NCI-H748 treated with DMSO at 0.1 percent for 48 hours (cell line): ENCODE results near the gene SERF2.
A peak's percentile ranks its signal among the peaks of the same experiment; 100 is the strongest.
"Not testable (repeated sequence)": the region's sequence is repeated elsewhere in the genome, so short reads cannot be mapped to it uniquely, and the experiment has no call there.

Source experiments
- DNase-seq: peaks from one replicate; lab custom pipeline; 2025; lab: John Stamatoyannopoulos, UW

The SERF2 gene

DNA sequence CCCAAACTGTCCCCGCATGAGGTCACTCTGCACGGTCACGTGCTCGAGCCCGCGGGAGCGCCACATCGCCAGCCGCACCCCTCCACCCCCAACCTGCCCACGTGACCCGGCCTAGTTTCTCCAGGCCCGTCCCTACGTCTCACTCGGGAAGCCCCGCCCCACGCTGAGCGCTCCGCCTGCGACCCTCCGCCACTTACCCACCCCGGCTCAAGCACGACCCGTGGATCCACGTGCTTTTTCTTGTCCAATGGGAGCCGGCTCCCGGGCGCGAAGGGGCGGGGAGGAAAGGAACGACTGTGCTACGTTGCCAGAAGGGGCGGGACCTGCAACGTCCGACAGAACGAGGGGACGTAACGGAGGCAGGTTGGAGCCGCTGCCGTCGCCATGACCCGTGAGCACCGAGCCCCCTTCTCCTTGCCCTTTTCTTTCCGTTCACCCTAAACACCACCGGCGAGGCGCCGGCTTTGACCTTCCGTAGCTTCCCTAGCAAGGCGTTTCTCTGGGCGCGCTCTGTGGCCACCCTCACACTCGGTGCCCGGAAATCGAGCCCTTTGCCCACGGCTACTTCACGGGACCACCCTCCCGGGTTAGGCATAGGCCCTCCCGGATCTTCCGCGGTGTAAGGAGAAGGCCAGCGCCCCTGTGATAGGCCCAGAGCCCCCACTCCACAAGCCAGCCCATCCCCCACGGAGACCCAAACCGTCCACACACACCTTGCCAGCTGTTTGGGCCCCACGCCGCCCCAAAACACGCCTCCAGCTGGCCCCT, at the start of gene SERF2:
SERF2 (plus strand) TSS at position 328 of the 768 bp plus-strand sequence; CDS start at position 385, 57 bp downstream.
- DNase-seq = peak; percentile 83

DNA sequence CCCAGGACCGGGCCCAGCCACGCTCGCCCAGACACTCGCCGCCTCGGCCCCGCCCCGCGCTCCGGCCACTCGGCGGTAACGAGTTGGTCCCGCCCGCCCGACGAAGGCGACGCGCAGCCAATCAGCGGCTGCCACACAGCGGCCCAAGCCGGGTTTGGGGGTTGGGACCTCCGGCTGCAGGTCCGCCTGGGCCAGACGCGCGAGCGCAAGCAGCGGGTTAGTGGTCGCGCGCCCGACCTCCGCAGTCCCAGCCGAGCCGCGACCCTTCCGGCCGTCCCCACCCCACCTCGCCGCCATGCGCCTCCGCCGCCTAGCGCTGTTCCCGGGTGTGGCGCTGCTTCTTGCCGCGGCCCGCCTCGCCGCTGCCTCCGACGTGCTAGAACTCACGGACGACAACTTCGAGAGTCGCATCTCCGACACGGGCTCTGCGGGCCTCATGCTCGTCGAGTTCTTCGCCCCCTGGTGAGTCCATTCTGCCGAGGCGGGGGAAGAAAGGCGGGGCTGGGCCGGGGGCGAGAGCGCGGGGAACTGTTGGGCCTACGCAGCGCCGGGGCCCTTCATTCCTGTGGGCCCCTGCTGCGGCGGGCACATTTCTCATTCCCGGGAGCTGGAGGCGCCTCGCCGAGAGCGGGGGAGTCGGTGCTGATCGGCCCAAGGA, 45.7 kb upstream of the SERF2 start, which contains the start of gene PDIA3:
PDIA3 (plus strand) TSS at position 194 of the 658 bp plus-strand sequence; CDS start at position 296, 102 bp downstream.
- peak; percentile 16 for DNase-seq

DNA sequence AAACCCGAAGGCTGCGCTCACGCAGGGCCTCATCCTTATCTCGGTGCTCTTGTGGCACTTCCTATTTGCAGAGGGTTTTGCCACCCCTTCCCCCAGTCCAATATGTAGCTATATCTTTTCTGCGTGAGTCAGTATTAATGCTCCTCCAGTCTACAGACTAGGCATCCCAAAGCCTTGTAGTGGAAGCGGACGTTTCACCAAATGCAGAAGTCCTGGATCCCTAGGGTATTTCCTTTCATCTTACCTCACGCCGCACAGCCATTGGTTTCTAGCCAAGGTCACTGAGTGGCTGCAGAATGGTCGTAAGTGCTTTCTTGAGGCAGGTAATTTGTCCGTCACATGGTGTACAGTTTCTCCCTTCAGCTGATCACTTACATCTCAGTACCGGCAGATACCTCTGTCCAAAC, 45.2 kb upstream of the SERF2 start:
- not testable (repeated sequence) for DNase-seq

DNA sequence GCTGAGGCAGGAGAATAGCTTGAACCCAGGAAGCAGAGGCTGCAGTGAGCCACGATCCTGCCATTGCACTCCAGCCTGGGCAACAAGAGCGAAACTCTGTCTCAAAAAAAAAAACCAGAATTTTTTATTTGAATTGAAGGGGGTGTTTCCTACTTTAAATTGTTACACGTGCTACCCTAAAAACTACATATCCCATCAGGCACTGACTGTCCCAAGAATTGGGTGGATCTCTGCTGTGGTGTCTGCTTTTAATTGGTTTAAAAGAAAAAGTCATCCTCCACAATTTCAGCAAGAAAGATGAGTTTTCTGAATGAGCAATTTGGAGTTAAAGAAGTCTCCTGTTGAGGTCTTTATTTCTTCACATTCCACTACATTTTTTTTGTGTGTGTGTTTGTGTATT, 43.7 kb upstream of the SERF2 start:
- no peak for DNase-seq

DNA sequence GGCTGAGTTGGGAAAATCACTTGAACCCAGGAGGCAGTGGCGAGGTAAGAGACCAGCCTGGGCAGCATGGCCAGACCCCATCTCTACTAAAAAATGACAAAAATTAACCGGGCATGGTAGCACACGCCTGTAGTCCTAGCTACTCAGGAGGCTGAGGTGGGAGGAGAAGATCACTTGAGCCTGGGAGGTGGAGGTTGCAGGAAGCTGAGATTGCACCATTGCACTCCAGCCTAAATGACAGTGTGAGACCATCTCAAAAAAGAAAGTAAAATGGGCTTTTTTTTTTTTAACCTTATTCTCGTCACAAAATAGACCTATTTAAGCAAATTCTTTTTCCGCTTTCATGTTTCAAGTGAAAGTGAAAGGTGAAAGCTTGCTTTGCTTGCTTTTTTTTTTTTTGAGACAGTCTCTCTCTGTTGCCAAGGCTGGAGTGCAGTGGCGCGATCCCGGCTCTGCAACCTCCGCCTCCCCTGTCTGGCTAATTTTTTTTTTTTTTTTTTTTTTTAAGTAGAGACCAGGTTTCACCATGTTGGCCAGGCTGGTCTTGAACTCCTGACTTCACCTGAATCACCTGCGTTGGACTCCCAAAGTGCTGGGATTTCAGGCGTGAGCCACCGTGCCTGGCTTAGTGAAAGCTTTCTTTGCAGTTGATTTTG, 42.3 kb upstream of the SERF2 start:
- DNase-seq = no peak

DNA sequence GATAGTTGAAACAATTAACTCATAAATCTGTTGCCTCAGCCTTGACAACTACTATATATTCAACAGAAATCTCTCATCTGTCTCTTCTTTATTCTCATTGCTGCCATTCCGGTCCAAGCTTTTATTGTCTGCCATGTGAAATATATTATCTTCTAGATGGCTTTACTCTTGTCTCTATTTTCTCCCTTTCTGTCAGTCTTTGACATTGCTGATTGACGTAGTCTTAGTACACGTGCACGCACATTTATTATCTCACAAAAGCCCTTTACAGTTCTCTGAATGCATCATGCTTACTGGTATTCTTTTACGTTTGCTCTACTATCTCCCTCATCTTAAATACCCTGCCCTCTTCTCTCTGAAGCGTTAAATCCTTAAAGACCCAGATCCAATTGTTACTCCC, 40.2 kb upstream of the SERF2 start:
- DNase-seq = no peak

DNA sequence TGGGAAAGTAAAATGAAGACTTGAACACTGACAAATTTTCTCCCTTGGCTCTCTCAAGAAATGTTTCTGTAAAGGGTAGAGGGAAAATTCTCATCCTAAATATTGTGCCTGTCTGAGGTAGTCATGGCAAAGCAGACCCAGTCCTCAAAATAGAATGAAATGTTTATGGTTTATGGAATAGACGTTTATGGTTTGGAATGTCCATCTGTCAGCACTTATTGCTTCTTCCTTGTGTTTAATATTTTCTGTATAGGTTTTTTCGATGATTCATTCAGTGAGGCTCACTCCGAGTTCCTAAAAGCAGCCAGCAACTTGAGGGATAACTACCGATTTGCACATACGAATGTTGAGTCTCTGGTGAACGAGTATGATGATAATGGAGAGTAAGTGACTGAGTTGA, 29.3 kb upstream of the SERF2 start:
- no peak for DNase-seq

DNA sequence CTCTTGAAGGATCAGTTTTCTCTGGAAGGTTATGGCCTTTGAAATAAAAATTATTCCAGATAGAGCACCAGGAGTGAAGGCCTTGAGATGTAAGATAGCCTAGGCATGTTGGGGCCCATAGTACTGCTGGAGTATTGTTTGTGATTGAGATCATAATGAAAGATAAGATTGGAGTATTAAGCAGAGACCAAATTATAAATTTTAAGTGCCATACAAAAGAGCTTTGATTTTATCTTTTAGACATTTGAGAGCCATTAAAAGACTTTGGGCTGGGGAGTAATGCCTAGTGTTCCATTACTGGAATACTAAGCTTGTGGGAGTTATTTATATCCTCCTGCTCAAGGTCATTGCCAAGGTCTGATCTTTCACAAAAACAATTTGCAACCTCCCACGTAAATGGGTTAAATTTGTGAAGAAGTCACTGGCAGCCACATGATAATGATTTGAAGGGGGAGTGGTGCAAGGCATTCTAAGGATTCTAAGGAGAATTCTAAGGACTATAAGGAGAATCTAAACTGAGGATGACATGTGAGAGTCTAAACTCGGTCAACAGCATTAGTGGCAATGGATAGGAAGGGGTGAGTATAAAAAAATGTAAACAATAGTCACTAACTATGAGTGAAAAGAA, 28.2 kb upstream of the SERF2 start:
- no peak for DNase-seq

DNA sequence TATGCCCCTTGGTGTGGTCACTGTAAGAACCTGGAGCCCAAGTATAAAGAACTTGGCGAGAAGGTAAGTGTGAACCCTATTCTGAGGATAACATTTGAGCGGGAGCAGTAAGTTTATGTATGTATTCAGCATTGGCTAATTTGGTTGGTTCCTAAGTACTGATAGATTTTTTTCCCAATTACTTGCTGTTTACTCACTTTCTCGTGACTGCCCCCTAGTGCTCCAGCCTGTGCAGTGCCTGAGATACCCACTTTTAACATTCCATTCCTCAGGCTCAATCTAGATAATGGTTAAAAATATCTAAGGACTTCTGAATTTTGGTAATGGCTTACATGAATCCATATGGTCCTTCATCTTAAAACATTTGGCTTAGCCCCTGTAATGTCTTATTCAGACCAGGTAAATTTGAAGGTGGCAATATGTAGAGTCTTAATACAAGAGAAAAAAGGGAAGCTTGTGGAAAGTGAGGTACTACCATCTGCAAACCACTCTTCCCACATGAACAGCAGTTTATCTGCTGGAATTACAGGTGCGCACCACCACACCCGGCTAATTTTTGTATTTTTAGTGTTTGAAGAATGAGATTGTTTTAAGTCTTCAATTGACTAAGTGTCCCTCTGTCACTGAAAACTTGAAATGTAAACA, 22.4 kb upstream of the SERF2 start:
- DNase-seq = peak; percentile 5

DNA sequence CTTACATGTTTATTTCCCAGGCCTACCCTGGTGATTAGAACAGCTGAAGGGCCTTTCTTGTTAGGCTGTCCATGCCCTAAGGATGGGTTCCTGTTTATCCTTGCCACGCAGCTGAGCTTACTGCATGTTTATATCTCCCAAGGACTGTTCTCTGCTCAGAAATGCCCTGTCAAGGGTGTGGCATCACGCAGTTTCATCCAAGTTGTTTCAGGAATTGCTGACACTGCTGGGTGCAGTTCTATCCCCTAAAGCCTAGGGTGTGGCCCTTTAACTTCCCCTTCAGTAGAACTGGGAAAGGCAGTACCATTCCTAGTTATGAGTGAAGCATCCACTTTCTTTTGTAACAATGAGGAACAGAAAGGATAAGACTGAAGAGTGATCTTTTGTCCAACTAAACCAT, 20.3 kb upstream of the SERF2 start:
- DNase-seq = no peak

DNA sequence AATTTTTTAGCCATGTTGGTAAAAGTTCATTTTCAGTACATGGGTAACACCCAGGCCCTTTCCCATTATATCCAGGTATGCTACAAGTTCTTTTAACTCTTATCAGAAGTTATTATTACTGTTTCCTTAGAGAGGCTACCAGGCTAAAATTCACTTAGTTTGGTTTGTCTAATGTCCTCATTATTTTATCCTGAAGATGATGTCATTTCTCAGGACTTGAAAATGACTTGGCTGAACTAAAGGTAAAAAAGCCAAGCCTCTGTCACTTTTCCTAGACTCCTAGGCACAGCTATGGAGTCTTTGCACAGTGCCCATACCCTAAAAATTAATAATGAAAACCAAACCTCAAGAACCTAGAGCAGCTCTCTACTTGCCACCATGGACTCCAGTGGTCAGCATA, 19.5 kb upstream of the SERF2 start:
- DNase-seq = no peak

DNA sequence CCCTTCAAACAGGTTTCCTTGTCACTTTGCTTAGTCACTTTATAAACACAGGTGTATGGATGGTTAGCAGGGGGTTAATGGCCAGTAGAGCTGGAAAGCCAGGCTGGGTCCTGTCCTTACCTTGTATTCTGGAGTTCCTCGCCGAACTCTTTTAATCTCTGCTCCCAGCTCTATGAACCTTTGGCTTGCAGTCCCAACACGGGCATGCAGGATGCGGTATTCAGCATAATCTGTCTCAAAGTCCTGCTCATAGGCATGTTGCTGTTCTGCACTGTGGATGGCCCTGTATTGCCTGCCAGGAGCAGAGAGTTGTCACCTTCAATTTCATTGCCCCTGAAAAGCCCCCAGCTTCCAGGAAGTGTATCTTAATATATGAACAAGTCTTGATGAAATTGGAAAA, 18.1 kb upstream of the SERF2 start:
- no peak for DNase-seq

DNA sequence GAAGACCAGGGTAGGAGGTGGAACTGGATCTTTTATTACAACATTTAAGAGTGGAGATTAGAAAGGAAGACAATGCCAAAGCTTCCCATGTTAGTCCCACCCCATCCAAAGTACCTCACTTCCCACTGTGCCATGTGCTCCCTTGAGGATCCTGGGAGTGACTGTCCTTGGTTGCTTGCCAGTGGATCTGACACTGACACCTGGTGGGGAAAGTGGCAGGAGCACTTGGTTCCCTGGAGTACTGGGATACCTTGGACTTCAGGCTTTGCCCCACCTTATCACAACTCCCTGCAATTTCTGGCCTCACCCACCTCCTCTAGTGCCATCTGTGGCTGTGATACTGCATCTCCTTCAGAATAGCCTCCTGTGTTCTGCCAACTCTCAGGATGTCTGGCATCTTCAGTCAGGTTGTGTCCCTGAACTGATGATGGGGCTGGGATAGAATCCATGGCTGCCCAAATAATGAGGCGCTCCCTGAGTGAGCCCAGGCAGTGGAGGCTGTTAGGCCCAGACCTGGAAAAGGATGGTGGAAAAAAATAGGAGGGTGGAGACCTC, 16.6 kb upstream of the SERF2 start:
- DNase-seq = no peak

DNA sequence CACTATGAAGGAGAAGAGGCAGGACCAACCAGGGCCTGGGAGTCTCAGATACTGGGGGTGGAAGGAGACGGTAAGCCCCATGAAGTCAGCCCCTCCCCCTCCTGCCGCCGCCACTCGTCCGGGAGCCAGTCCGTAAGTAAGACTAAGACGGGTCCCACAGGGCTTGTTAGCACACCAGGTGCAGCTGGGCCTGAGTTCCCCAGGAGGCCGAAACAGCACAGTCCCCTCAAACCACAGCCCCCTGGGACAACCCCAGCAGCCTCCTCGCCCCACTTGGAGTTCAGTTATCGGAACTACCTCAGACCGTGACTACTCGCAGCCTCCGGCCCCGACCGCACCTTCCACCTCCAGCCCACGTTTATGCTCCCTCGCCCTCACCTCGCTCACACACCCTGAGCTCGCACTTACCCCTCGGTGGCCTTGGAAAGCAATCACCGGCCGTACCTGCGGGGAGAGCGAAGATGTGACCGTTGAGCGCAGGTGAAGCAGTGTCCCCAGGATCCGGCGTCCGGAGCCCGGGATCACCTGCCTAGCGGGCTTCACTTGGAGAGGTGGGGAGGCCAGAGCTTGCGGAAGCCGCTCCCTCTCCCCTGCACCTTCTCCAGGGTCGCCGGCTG, 15.9 kb upstream of the SERF2 start:
- DNase-seq = no peak

DNA sequence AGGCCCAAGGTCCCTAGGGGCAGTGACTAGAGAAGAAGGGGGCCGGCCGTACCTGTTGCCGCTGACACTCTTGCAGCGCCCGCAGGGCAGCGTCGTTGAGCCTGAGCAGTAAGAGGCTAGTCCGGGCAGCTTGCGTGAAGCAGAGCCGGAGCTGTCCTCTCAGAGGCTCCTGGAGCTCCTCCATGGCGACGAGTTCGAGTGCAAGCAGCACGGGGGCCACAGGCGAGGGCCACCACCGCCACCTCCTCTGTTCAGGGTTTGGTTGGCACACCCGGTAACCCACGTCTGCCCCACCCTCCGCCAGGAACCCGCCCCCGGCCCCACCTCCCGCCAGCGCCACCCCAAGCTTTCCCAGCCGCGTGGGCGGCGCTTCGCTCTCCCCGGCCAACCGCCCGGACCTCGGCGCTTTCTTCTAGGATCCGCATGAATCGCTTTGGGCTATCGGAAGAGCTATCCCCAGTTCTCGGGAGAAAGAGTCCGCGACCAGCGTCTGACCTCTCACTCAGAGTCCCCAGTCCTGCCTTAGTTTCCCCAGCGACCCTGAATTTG, 15.3 kb upstream of the SERF2 start, which contains the start of gene ELL3:
ELL3 (minus strand) TSS at position 249 of the 549 bp plus-strand sequence; CDS start at position 184, 65 bp downstream.
- DNase-seq = peak; percentile 49

DNA sequence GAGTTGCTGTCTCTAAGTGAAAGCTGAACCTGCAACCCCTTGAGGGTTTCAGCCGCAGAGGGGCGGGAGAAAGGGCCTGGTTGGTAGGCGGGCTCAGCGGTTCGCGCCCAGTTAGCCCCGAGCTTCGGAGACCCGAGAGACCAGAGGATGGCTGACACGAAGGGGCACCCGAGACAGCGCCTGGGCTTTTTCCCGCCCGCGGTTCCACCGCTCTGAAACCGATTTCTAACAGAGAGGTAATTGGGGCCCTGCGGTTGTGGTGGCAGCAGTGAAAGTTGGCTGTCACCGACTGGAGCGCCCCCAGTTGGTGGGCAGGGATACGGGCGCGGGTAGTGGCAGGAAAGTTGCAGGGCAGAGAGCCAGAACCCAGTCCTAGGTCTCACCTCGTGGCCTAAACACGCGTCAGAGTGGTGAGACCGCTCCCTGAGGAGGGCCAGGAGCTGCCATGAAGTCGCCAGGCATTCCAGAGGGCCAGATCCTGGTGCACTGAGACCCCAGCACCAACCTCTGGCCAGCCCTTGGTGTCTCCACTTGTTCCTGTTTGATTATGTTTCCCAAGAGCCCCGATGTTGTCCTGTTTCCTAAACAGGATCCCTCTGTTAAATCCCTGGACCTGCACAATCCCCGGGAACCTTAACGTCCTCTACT, 14.7 kb upstream of the SERF2 start:
- peak; percentile 49 for DNase-seq

DNA sequence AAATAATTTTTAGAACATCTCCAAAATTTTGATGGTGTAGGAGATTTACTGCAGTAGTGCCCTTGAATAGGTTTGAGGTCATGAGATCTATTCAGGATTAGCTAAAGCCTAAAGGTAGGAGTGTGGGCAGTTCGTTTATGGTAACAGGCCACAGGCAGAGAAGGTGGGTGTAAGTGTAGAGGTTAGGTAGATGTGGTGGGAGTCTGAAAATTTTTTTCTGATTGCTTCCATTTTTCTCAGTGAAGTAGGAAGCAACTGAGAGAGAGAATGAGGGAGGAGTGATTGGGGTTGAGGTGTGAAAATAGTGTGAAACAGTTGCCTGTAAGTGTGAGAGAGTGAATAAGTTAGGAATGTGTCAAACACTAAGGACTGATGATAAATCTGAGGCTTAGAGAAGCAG, 13.1 kb upstream of the SERF2 start:
- DNase-seq = no peak

DNA sequence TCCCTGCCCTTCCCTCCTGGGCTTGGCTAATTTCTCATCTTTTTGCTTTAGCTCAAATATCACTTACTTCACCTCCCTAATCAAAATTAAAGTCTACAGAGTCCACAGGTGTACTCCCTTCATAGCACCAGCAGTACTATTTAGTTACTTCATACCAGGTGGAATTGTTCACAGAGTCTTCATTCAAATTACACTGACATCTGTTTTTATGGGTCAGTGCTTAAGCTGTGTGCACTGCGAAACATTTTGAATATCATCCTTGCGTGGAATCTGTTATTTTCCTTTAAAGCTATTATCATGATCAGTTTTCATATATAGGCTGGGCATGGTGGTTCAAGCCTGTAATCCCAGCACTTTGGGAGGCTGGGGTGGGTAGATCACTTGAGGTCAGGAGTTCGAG, 2.7 kb upstream of the SERF2 start:
- DNase-seq = no peak

DNA sequence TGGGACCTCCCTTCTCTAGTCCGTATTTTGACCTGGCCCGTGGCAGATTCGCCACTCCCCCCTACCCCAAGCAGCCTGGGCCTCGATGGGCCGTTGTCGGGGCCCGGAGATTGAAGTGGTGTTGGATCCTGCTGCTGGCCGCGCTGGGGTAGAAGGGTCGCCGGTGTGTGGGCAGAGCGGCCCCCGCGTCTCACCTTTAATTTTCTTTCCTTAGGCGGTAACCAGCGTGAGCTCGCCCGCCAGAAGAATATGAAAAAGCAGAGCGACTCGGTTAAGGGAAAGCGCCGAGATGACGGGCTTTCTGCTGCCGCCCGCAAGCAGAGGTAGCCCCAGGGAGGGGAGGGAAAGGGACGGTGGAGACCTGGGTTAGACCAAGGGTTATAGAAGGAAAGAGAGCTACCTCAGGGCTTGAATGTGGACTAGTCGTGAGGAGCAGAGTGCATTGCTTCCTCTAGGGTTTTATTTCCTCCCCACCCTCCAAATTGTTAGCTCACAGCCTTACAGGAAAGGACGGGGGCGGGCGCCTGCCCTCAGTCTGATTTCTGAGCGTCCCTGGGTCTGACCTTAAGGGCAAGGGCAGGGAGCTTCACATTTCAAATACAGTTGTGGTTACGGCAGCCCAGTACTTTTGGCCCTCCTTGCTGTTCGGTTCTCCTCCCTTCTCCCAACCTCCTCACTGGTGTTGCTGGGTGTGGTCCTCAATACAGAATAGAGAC, 799 bp downstream of the SERF2 start:
- DNase-seq = no peak

DNA sequence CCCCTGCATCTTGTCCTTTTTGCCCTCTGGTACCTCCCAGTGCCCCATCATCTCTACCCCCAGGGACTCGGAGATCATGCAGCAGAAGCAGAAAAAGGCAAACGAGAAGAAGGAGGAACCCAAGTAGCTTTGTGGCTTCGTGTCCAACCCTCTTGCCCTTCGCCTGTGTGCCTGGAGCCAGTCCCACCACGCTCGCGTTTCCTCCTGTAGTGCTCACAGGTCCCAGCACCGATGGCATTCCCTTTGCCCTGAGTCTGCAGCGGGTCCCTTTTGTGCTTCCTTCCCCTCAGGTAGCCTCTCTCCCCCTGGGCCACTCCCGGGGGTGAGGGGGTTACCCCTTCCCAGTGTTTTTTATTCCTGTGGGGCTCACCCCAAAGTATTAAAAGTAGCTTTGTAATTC, 1.5 kb downstream of the SERF2 start:
- DNase-seq = no peak
